Measurements from ENCODE around the gene CUL4B.

GRCh38 chrX:120556251-120556650, 4.5 kb downstream of the CUL4B start:
- TF ChIP-seq, protein P1, sequence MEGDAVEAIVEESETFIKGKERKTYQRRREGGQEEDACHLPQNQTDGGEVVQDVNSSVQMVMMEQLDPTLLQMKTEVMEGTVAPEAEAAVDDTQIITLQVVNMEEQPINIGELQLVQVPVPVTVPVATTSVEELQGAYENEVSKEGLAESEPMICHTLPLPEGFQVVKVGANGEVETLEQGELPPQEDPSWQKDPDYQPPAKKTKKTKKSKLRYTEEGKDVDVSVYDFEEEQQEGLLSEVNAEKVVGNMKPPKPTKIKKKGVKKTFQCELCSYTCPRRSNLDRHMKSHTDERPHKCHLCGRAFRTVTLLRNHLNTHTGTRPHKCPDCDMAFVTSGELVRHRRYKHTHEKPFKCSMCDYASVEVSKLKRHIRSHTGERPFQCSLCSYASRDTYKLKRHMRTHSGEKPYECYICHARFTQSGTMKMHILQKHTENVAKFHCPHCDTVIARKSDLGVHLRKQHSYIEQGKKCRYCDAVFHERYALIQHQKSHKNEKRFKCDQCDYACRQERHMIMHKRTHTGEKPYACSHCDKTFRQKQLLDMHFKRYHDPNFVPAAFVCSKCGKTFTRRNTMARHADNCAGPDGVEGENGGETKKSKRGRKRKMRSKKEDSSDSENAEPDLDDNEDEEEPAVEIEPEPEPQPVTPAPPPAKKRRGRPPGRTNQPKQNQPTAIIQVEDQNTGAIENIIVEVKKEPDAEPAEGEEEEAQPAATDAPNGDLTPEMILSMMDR (IDR thresholded peaks at IDR 0.05), result no peak
- TF ChIP-seq ZFX (IDR thresholded peaks at IDR 0.05; ENCODE audit: borderline replicate concordance), result no peak

All from 22Rv1 (cell line).